Liver (tissue), 9 donors: ENCODE results near the gene VWA5A. TPM values are rescaled to one million over a fixed set of nuclear protein-coding genes. Genes with fewer than 3 reads are reported as not detected.

Experiments
- DNase-seq: peaks from one replicate; pipeline ENCODE4 v3.0.0-alpha.2; 2017; ENCODE audit warnings: low spot score
- H3K27ac ChIP-seq, 2 donors: one replicate each; pipeline ENCODE4 v1.7.0; 2013; ENCODE audit warnings: inconsistent platforms in 2 of 2, low read length in 2 of 2, control low read depth in 1 of 2, low read depth in 1 of 2, mild to moderate bottlenecking in 1 of 2
- H3K27me3 ChIP-seq, 4 donors: one replicate each; pipeline versions ENCODE4 v1.6.1 to v1.7.0; 2013; ENCODE audit warnings: low read length in 3 of 4, inconsistent platforms in 1 of 4, mild to moderate bottlenecking in 1 of 4, moderate library complexity in 1 of 4; ENCODE audit not compliant: control insufficient read depth in 4 of 4, insufficient read depth in 4 of 4
- H3K36me3 ChIP-seq, 4 donors: one replicate each; pipeline versions ENCODE4 v1.6.1 to v1.7.0; 2013; ENCODE audit warnings: low read length in 3 of 4, mild to moderate bottlenecking in 3 of 4, low read depth in 1 of 4, moderate library complexity in 1 of 4; ENCODE audit not compliant: control insufficient read depth in 4 of 4, insufficient read depth in 3 of 4
- H3K4me1 ChIP-seq, 4 donors: one replicate each; pipeline versions ENCODE4 v1.6.1 to v1.7.0; 2013; ENCODE audit warnings: low read length in 3 of 4, mild to moderate bottlenecking in 3 of 4, moderate library complexity in 1 of 4; ENCODE audit not compliant: control insufficient read depth in 4 of 4, insufficient read depth in 4 of 4
- H3K4me3 ChIP-seq, 3 donors: one replicate each; pipeline versions ENCODE4 v1.6.1 to v1.7.0; 2013; ENCODE audit warnings: low read length in 3 of 3, control low read depth in 1 of 3, low read depth in 1 of 3, mild to moderate bottlenecking in 1 of 3
- H3K9ac ChIP-seq, 2 donors: one replicate each; pipeline ENCODE4 v1.7.0; 2013; ENCODE audit warnings: low read length in 2 of 2, mild to moderate bottlenecking in 2 of 2, moderate library complexity in 2 of 2, control low read depth in 1 of 2, low read depth in 1 of 2
- H3K9me3 ChIP-seq, 4 donors: one replicate each; pipeline versions ENCODE4 v1.6.1 to v1.7.0; 2013; ENCODE audit warnings: low read length in 3 of 4; ENCODE audit not compliant: control insufficient read depth in 4 of 4
- EGR1 ChIP-seq, 2 donors: IDR thresholded peaks; 2 replicates each; pipeline ENCODE4 v1.6.1; 2016 to 2018; ENCODE audit warnings: antibody characterized with exemption in 2 of 2, low read depth in 2 of 2
- FOXA1 ChIP-seq: IDR thresholded peaks from 2 replicates; pipeline ENCODE4 v1.6.1; 2016; ENCODE audit warnings: antibody characterized with exemption
- FOXA2 ChIP-seq: IDR thresholded peaks from 2 replicates; pipeline ENCODE4 v1.6.1; 2016; ENCODE audit warnings: antibody characterized with exemption
- GABPA ChIP-seq, 2 donors: IDR thresholded peaks in 1 of 2; conservative IDR thresholded peaks in 1 of 2; 2 replicates each; pipeline ENCODE4 v1.6.1; 2016; ENCODE audit warnings: antibody characterized with exemption in 2 of 2, mild to moderate bottlenecking in 1 of 2, moderate library complexity in 1 of 2
- HNF4A ChIP-seq, 2 donors: conservative IDR thresholded peaks; 2 replicates each; pipeline ENCODE4 v1.6.1; 2016; ENCODE audit warnings: antibody characterized with exemption in 2 of 2, mild to moderate bottlenecking in 2 of 2
- HNF4G ChIP-seq: IDR thresholded peaks from 2 replicates; pipeline ENCODE4 v1.6.1; 2016; ENCODE audit warnings: antibody characterized with exemption
- JUND ChIP-seq, 2 donors: IDR thresholded peaks; 2 replicates each; pipeline ENCODE4 v1.6.1; 2016; ENCODE audit warnings: antibody characterized with exemption in 2 of 2
- NR2F2 ChIP-seq: IDR thresholded peaks from 2 replicates; pipeline ENCODE4 v1.6.1; 2016; ENCODE audit warnings: antibody characterized with exemption
- RAD21 ChIP-seq, 2 donors: IDR thresholded peaks; 2 replicates each; pipeline ENCODE4 v1.6.1; 2016; ENCODE audit warnings: antibody characterized with exemption in 2 of 2, mild to moderate bottlenecking in 2 of 2
- RXRA ChIP-seq, 2 donors: IDR thresholded peaks; 2 replicates each; pipeline ENCODE4 v1.6.1; 2017 to 2018; ENCODE audit warnings: antibody characterized with exemption in 2 of 2, mild to moderate bottlenecking in 1 of 2
- SP1 ChIP-seq: IDR thresholded peaks from 2 replicates; pipeline ENCODE4 v1.6.1; 2018; ENCODE audit warnings: antibody characterized with exemption, mild to moderate bottlenecking
- TAF1 ChIP-seq: conservative IDR thresholded peaks from 2 replicates; pipeline ENCODE4 v1.6.1; 2016; ENCODE audit warnings: antibody characterized with exemption, mild to moderate bottlenecking
- YY1 ChIP-seq: IDR thresholded peaks from 2 replicates; pipeline ENCODE4 v1.6.1; 2016; ENCODE audit warnings: antibody characterized with exemption, mild to moderate bottlenecking
- WGBS: extraction: QIAGEN DNeasy Blood & Tissue Kit; methylation state at CpG from one replicate; pipeline ENCODE4 v1.1.7; 2013; 5-methylcytosine and 5-hydroxymethylcytosine counted together
- polyA plus RNA-seq, 2 donors: library from polyadenylated mRNA; stranded (reverse) in 1 of 2; unstranded in 1 of 2; fragments of 200-250 nt in 1 of 2; fragments of >200 nt in 1 of 2; fragmentation: Nextera tagmentation in 1 of 2; extraction: Ambion mirVana in 1 of 2; gene quantifications; one replicate each; pipeline versions ENCODE4 v1.2.1 to v1.2.3, GENCODE V29; 2013 to 2015
- total RNA-seq, 2 donors: library from RNA; depleted of rRNA; stranded (reverse); fragments of >200 nt; gene quantifications; one replicate each; pipeline ENCODE4 v1.2.3, GENCODE V29; 2014
- TF ChIP-seq, protein P1 (sequence below): fragments of 150-350 bp; IDR thresholded peaks from 2 replicates; pipeline ENCODE4 v1.5.1; 2017; ENCODE audit warnings: improper control_type of control experiment, low read depth, low read length; ENCODE audit not compliant: missing input control
- TF ChIP-seq, protein P2 (sequence below): IDR thresholded peaks from 2 replicates; pipeline ENCODE4 v1.6.1; 2016; ENCODE audit warnings: antibody characterized with exemption
- TF ChIP-seq, protein P3 (sequence below): IDR thresholded peaks from 2 replicates; pipeline ENCODE4 v1.6.1; 2016; ENCODE audit warnings: antibody characterized with exemption
- TF ChIP-seq, protein P4 (sequence below): IDR thresholded peaks from 2 replicates; pipeline ENCODE4 v1.6.1; 2016; ENCODE audit warnings: antibody characterized with exemption, mild to moderate bottlenecking
- donor health status: healthy.
- donor health status: healthy.
- donor health status: healthy.
- donor health status: healthy.
- donor health status: healthy.

Gene VWA5A
- total and polyA plus RNA-seq, 4 donors, result 2.3 to 5.7 (median 3.7) TPM

DNA sequence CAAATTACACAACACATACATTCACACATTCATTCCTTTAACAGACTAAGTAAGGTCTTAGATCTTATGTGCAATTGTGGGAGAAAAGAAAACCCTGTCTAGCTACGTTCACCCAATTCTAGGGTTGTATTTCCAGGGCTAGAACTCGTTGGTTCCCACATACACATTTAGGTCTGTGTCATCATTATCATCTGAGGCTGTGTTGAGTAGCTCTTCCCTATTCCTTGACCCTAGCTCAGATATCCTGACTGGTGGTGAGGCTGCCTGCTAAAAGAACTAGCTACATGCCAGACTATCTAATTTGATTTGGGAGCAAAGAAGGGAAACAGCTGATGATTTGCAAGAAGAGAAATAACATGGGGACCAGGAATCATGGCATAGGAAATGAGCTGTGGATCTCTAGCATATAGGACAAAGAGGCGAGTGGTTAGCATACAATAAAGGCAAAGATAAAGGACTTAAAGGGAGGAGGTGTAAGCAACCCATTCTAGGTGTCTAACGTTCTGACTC is 46.6 kb upstream of the VWA5A start:
- peaks cover 0 to 16% (median 2%) of the 10 kb centered on the region in 4 donors for H3K27me3 ChIP-seq

GRCh38 chr11:124069429-124070401 is 45.5 kb upstream of the VWA5A start:
- Histone ChIP-seq H3K27ac (no peak overlapping the region), H3K9me3 (no peaks in the 10 kb centered on the region), H3K9ac (no peak overlapping the region), H3K4me1 (peaks cover 0 to 7% (median 0%) of the 10 kb centered on the region in 4 donors), H3K4me3 (no peak overlapping the region), H3K27me3 (peaks cover 0 to 16% (median 3%) of the 10 kb centered on the region in 4 donors), H3K36me3 (no peaks in the 10 kb centered on the region)
- TF ChIP-seq FOXA1 (no peak), EGR1 (IDR thresholded peaks at IDR 0.05; ENCODE audit: low read depth in 2 of 2) (no peak), RAD21 (IDR thresholded peaks at IDR 0.05) (peak; percentile 48 to 61), JUND (IDR thresholded peaks at IDR 0.05) (no peak)
- TF ChIP-seq, protein P1, sequence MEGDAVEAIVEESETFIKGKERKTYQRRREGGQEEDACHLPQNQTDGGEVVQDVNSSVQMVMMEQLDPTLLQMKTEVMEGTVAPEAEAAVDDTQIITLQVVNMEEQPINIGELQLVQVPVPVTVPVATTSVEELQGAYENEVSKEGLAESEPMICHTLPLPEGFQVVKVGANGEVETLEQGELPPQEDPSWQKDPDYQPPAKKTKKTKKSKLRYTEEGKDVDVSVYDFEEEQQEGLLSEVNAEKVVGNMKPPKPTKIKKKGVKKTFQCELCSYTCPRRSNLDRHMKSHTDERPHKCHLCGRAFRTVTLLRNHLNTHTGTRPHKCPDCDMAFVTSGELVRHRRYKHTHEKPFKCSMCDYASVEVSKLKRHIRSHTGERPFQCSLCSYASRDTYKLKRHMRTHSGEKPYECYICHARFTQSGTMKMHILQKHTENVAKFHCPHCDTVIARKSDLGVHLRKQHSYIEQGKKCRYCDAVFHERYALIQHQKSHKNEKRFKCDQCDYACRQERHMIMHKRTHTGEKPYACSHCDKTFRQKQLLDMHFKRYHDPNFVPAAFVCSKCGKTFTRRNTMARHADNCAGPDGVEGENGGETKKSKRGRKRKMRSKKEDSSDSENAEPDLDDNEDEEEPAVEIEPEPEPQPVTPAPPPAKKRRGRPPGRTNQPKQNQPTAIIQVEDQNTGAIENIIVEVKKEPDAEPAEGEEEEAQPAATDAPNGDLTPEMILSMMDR, result peak; percentile 38
- peak; percentile 68 for DNase-seq
- 36% methylated on average over 28 of the region's 28 CpGs for WGBS

More for the DNA sequence above, 46.6 kb upstream of the VWA5A start:
- Histone ChIP-seq H3K4me1 (peaks cover 0 to 7% (median 0%) of the 10 kb centered on the region in 4 donors), H3K9me3 (no peaks in the 10 kb centered on the region), H3K27ac (no peak overlapping the region), H3K4me3 (no peak overlapping the region), H3K9ac (no peak overlapping the region), H3K36me3 (no peaks in the 10 kb centered on the region)
- TF ChIP-seq GABPA (IDR thresholded peaks at IDR 0.05 in 1 of 2, conservative IDR thresholded peaks at IDR 0.05 in 1 of 2) (no peak), SP1 (no peak), EGR1 (IDR thresholded peaks at IDR 0.05; ENCODE audit: low read depth in 2 of 2) (no peak), TAF1 (no peak), HNF4G (no peak), RXRA (IDR thresholded peaks at IDR 0.05) (no peak), FOXA2 (no peak), JUND (IDR thresholded peaks at IDR 0.05) (no peak), YY1 (no peak), FOXA1 (no peak), HNF4A (conservative IDR thresholded peaks at IDR 0.05) (no peak), NR2F2 (no peak)
- TF ChIP-seq, protein P2, sequence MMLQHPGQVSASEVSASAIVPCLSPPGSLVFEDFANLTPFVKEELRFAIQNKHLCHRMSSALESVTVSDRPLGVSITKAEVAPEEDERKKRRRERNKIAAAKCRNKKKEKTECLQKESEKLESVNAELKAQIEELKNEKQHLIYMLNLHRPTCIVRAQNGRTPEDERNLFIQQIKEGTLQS, result no peak
- TF ChIP-seq, protein P3, sequence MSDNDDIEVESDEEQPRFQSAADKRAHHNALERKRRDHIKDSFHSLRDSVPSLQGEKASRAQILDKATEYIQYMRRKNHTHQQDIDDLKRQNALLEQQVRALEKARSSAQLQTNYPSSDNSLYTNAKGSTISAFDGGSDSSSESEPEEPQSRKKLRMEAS, result no peak
- TF ChIP-seq, protein P1, result no peak
- TF ChIP-seq, protein P4, sequence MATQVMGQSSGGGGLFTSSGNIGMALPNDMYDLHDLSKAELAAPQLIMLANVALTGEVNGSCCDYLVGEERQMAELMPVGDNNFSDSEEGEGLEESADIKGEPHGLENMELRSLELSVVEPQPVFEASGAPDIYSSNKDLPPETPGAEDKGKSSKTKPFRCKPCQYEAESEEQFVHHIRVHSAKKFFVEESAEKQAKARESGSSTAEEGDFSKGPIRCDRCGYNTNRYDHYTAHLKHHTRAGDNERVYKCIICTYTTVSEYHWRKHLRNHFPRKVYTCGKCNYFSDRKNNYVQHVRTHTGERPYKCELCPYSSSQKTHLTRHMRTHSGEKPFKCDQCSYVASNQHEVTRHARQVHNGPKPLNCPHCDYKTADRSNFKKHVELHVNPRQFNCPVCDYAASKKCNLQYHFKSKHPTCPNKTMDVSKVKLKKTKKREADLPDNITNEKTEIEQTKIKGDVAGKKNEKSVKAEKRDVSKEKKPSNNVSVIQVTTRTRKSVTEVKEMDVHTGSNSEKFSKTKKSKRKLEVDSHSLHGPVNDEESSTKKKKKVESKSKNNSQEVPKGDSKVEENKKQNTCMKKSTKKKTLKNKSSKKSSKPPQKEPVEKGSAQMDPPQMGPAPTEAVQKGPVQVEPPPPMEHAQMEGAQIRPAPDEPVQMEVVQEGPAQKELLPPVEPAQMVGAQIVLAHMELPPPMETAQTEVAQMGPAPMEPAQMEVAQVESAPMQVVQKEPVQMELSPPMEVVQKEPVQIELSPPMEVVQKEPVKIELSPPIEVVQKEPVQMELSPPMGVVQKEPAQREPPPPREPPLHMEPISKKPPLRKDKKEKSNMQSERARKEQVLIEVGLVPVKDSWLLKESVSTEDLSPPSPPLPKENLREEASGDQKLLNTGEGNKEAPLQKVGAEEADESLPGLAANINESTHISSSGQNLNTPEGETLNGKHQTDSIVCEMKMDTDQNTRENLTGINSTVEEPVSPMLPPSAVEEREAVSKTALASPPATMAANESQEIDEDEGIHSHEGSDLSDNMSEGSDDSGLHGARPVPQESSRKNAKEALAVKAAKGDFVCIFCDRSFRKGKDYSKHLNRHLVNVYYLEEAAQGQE, result no peak
- no peak for DNase-seq
- 34% methylated on average over 4 of the region's 4 CpGs for WGBS
